ENCODE data around the gene CLOCK.

- TF ChIP-seq POLR2A (IDR thresholded peaks at IDR 0.05) (no peak), CTCF (IDR thresholded peaks at IDR 0.05) (peak; percentile 27 to 70 (median 56))
Measured at GRCh38 chr4:55554453-55555030, 7.8 kb upstream of the CLOCK start.

All from adrenal gland (tissue), 5 donors.